Astrocyte (in vitro differentiated cells and primary cell): Measurements from ENCODE around the gene NUP214. TPM values are rescaled to one million over a fixed set of nuclear protein-coding genes. Genes with fewer than 3 reads are reported as not detected.

Source experiments
- DNase-seq: peaks from one replicate; pipeline ENCODE4 v3.0.0-alpha.2; 2010; ENCODE audit warnings: low read depth
- FAIRE-seq: peaks from 2 replicates; lab custom pipeline; 2011; peaks lifted over from hg19 to GRCh38; lab: Jason Lieb, UNC
- H2AFZ ChIP-seq: 2 replicates; pipeline ENCODE4 v1.6.0; 2012; ENCODE audit warnings: low read depth, low read length, inconsistent platforms
- H3K27ac ChIP-seq: 2 replicates; pipeline ENCODE4 v1.5.1; 2011; ENCODE audit warnings: low read depth, low read length, inconsistent platforms
- H3K27me3 ChIP-seq: 2 replicates; pipeline ENCODE4 v1.6.0; 2011; ENCODE audit warnings: low read length, inconsistent platforms; ENCODE audit not compliant: insufficient read depth
- H3K36me3 ChIP-seq: 2 replicates; pipeline ENCODE4 v1.5.1; 2011; ENCODE audit warnings: low read length, inconsistent platforms; ENCODE audit not compliant: insufficient read depth
- H3K4me1 ChIP-seq: 2 replicates; pipeline ENCODE4 v1.5.1; 2011; ENCODE audit warnings: low read length, inconsistent platforms; ENCODE audit not compliant: insufficient read depth
- H3K4me2 ChIP-seq: 2 replicates; pipeline ENCODE4 v1.6.0; 2012; ENCODE audit warnings: low read length, inconsistent platforms
- H3K4me3 ChIP-seq: 2 replicates; pipeline ENCODE4 v1.5.1; 2011; ENCODE audit warnings: low read depth, mild to moderate bottlenecking, low read length, inconsistent platforms; ENCODE audit not compliant: insufficient read depth
- H3K79me2 ChIP-seq: 2 replicates; pipeline ENCODE4 v1.6.0; 2012; ENCODE audit warnings: mild to moderate bottlenecking, low read length, inconsistent platforms; ENCODE audit not compliant: insufficient read depth
- H3K9ac ChIP-seq: 2 replicates; pipeline ENCODE4 v1.6.0; 2012; ENCODE audit warnings: mild to moderate bottlenecking, low read length, inconsistent platforms
- H3K9me3 ChIP-seq: 2 replicates; pipeline ENCODE4 v1.5.1; 2012; ENCODE audit warnings: low read depth, mild to moderate bottlenecking, low read length, inconsistent platforms; ENCODE audit not compliant: insufficient read depth
- H4K20me1 ChIP-seq: 2 replicates; pipeline ENCODE4 v1.6.0; 2012; ENCODE audit warnings: low read length, inconsistent platforms; ENCODE audit not compliant: insufficient read depth
- H3K27ac Mint-ChIP-seq: one replicate; pipeline ENCODE4 v1.8.0; 2021; ENCODE audit warnings: mild to moderate bottlenecking, mixed read lengths; ENCODE audit not compliant: unreplicated experiment
- H3K27me3 Mint-ChIP-seq: one replicate; pipeline ENCODE4 v1.8.0; 2021; ENCODE audit warnings: low read depth, mixed read lengths; ENCODE audit not compliant: unreplicated experiment
- H3K36me3 Mint-ChIP-seq: one replicate; pipeline ENCODE4 v1.8.0; 2021; ENCODE audit warnings: low read depth, mixed read lengths; ENCODE audit not compliant: unreplicated experiment
- H3K4me1 Mint-ChIP-seq: one replicate; pipeline ENCODE4 v1.8.0; 2021; ENCODE audit warnings: low read depth, mixed read lengths; ENCODE audit not compliant: unreplicated experiment
- H3K4me3 Mint-ChIP-seq: one replicate; pipeline ENCODE4 v1.8.0; 2021; ENCODE audit warnings: mild to moderate bottlenecking, moderate library complexity, mixed read lengths; ENCODE audit not compliant: unreplicated experiment
- H3K9me3 Mint-ChIP-seq: one replicate; pipeline ENCODE4 v1.8.0; 2021; ENCODE audit warnings: mild to moderate bottlenecking, mixed read lengths; ENCODE audit not compliant: unreplicated experiment
- CTCF ChIP-seq: IDR thresholded peaks from 2 replicates; pipeline ENCODE4 v1.5.1; 2011; ENCODE audit warnings: low read depth, mild to moderate bottlenecking, inconsistent platforms, low read length, moderate library complexity; ENCODE audit not compliant: insufficient read depth
- EZH2 ChIP-seq: IDR thresholded peaks from 2 replicates; pipeline ENCODE4 v1.6.1; 2012; ENCODE audit warnings: mild to moderate bottlenecking, low read length, inconsistent platforms; ENCODE audit not compliant: insufficient read depth
- total RNA-seq: library from RNA; stranded (reverse); gene quantifications from 2 replicates; pipeline ENCODE4 v1.2.1, GENCODE V29; 2021

NUP214 gene
- total RNA-seq, 1 donor from 2014 or later, result 30.5 TPM

- H3K36me3 ChIP-seq, result peaks cover 30% of the 10 kb centered on the region
- FAIRE-seq (no peak), DNase-seq (no peak)
- peaks cover 4% of the 10 kb centered on the region for H4K20me1 ChIP-seq
- H3K4me3 ChIP-seq, result no peak overlapping the region
- no peak overlapping the region for H2AFZ ChIP-seq
- H3K4me2 ChIP-seq, result no peak overlapping the region
- H3K9me3 ChIP-seq, result no peaks in the 10 kb centered on the region
- TF ChIP-seq EZH2, result no peak
- TF ChIP-seq CTCF, result no peak
- H3K79me2 ChIP-seq, result no peaks in the 10 kb centered on the region
- H3K4me1 ChIP-seq, result peaks cover 2% of the 10 kb centered on the region
- no peak overlapping the region for H3K9ac ChIP-seq
- H3K27me3 ChIP-seq, result no peaks in the 10 kb centered on the region
- Mint-ChIP-seq H3K27ac (no peak overlapping the region), H3K36me3 (peaks cover 3% of the 10 kb centered on the region), H3K9me3 (no peaks in the 10 kb centered on the region), H3K4me1 (peaks cover 15% of the 10 kb centered on the region), H3K4me3 (no peak overlapping the region), H3K27me3 (no peaks in the 10 kb centered on the region)
- H3K27ac ChIP-seq, result no peak overlapping the region
Observed at GRCh38 chr9:131185924-131186323, 60.5 kb downstream of the NUP214 start.

GRCh38 chr9:131186622-131187021 is 61.2 kb downstream of the NUP214 start:
- Mint-ChIP-seq H3K9me3 (no peaks in the 10 kb centered on the region), H3K36me3 (peaks cover 3% of the 10 kb centered on the region), H3K27me3 (no peaks in the 10 kb centered on the region), H3K4me3 (no peak overlapping the region), H3K27ac (no peak overlapping the region), H3K4me1 (peaks cover 11% of the 10 kb centered on the region)
- Histone ChIP-seq H3K36me3 (peaks cover 30% of the 10 kb centered on the region), H3K4me2 (no peak overlapping the region), H4K20me1 (no peaks in the 10 kb centered on the region), H3K9ac (no peak overlapping the region), H3K27me3 (no peaks in the 10 kb centered on the region), H3K9me3 (no peaks in the 10 kb centered on the region), H3K4me3 (no peak overlapping the region), H3K27ac (no peak overlapping the region), H3K4me1 (no peaks in the 10 kb centered on the region), H3K79me2 (no peaks in the 10 kb centered on the region), H2AFZ (no peak overlapping the region)
- FAIRE-seq, result no peak
- TF ChIP-seq CTCF, result no peak
- no peak for TF ChIP-seq EZH2
- DNase-seq, result no peak

GRCh38 chr9:131187957-131188356 is 62.6 kb downstream of the NUP214 start:
- H3K36me3 Mint-ChIP-seq, result peaks cover 3% of the 10 kb centered on the region
- TF ChIP-seq EZH2 (no peak), CTCF (no peak)
- Histone ChIP-seq H3K9ac (no peak overlapping the region), H3K27ac (no peak overlapping the region), H3K4me3 (no peak overlapping the region), H2AFZ (no peak overlapping the region), H3K4me1 (no peaks in the 10 kb centered on the region), H3K79me2 (no peaks in the 10 kb centered on the region), H3K36me3 (peaks cover 35% of the 10 kb centered on the region), H3K27me3 (no peaks in the 10 kb centered on the region), H3K9me3 (no peaks in the 10 kb centered on the region), H3K4me2 (no peak overlapping the region), H4K20me1 (no peaks in the 10 kb centered on the region)
- no peak overlapping the region for H3K4me3 Mint-ChIP-seq
- no peak for DNase-seq
- H3K27ac Mint-ChIP-seq, result no peak overlapping the region
- H3K9me3 Mint-ChIP-seq, result no peaks in the 10 kb centered on the region
- FAIRE-seq, result no peak
- H3K4me1 Mint-ChIP-seq, result peaks cover 11% of the 10 kb centered on the region
- no peaks in the 10 kb centered on the region for H3K27me3 Mint-ChIP-seq
